ENCODE data around the gene TMEM132C. TPM values are rescaled to one million over a fixed set of nuclear protein-coding genes. Genes with fewer than 3 reads are reported as not detected.

Gene TMEM132C
- total and polyA plus RNA-seq, 2 donors (not counting 3 experiments of a cell fraction or from before 2014, with no cell fraction given) = not detected

DNA sequence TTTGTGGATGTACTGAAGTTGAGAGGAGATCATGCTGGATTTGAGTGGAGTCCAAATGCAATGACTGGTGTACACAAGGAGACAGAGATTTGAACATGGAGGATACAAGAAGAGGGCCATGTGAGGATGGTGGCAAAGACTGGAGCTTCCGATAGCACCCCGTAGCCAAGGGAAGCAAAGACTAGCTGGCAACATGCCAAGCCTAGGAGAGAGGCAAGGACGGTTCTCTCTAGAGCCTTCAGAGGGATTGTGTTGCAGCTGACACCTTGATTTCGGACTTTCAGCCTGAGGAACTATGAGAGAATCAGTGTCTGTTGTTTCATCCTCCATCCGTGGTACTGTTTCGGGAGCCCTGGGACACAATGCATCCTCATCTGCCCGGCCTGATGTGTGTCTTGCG lies 354.3 kb downstream of the TMEM132C start:
- FAIRE-seq (no peak), DNase-seq (ENCODE audit: low read depth, low spot score) (no peak)
- no TSS peak for BruUV-seq (replicated peaks)
- H3K9ac ChIP-seq (replicated peaks; ENCODE audit: extremely low read depth, insufficient read depth, low read length) = no peak overlapping the region
- POLR2A ChIA-PET = no interaction called here
- no peaks in the 10 kb centered on the region for H3K36me3 ChIP-seq (ENCODE audit: control insufficient read depth in 2 of 2, extremely low read depth in 1 of 2, insufficient read depth in 2 of 2, low read length in 2 of 2)
- H3K79me2 ChIP-seq (ENCODE audit: control insufficient read depth, insufficient read depth, low read length) = no peaks in the 10 kb centered on the region
- intact Hi-C loops (cut with micrococcal nuclease) (no loop called here), dilution Hi-C loops (cut with MboI; ENCODE audit: extremely low pct_ligation_motif_present, low sequenced_read_pairs) (no loop called here)
- no peak overlapping the region for H3K4me2 ChIP-seq (ENCODE audit: insufficient read depth, low read length)
- H3K4me3 ChIP-seq (replicated peaks in 1 of 3; ENCODE audit: insufficient read depth in 1 of 3, low read depth in 1 of 3, low read length in 3 of 3) = no peak overlapping the region
- H3K9me3 ChIP-seq (replicated peaks; ENCODE audit: control insufficient read depth, insufficient read depth, low read length) = peaks cover 11% of the 10 kb centered on the region
- no peaks in the 10 kb centered on the region for H4K20me1 ChIP-seq (replicated peaks; ENCODE audit: control insufficient read depth, extremely low read depth, insufficient read depth, low read length)
- TF ChIP-seq, protein P1, sequence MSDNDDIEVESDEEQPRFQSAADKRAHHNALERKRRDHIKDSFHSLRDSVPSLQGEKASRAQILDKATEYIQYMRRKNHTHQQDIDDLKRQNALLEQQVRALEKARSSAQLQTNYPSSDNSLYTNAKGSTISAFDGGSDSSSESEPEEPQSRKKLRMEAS (IDR thresholded peaks at IDR 0.05; ENCODE audit: insufficient read depth, insufficient read length) = no peak
- TF ChIP-seq EZH2 (IDR thresholded peaks at IDR 0.05; ENCODE audit: borderline replicate concordance, low read depth, low read length, severe bottlenecking) (no peak), JUN (IDR thresholded peaks at IDR 0.05; ENCODE audit: borderline replicate concordance, insufficient read depth, insufficient read length, low read depth) (no peak), POLR2AphosphoS5 (IDR thresholded peaks at IDR 0.05; ENCODE audit: insufficient read depth, low read depth, low read length) (no peak), POLR2A (IDR thresholded peaks at IDR 0.05; ENCODE audit: low read depth, low read length) (no peak), FOS (IDR thresholded peaks at IDR 0.05; ENCODE audit: borderline replicate concordance, insufficient read depth, low read length) (no peak), GATA2 (IDR thresholded peaks at IDR 0.05; ENCODE audit: insufficient read depth, insufficient read length, low read depth, low read length) (no peak), MYC (IDR thresholded peaks at IDR 0.05; ENCODE audit: low read depth, low read length) (no peak)
- TF ChIP-seq, protein P2, sequence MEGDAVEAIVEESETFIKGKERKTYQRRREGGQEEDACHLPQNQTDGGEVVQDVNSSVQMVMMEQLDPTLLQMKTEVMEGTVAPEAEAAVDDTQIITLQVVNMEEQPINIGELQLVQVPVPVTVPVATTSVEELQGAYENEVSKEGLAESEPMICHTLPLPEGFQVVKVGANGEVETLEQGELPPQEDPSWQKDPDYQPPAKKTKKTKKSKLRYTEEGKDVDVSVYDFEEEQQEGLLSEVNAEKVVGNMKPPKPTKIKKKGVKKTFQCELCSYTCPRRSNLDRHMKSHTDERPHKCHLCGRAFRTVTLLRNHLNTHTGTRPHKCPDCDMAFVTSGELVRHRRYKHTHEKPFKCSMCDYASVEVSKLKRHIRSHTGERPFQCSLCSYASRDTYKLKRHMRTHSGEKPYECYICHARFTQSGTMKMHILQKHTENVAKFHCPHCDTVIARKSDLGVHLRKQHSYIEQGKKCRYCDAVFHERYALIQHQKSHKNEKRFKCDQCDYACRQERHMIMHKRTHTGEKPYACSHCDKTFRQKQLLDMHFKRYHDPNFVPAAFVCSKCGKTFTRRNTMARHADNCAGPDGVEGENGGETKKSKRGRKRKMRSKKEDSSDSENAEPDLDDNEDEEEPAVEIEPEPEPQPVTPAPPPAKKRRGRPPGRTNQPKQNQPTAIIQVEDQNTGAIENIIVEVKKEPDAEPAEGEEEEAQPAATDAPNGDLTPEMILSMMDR (IDR thresholded peaks at IDR 0.05; ENCODE audit: extremely low read depth in 1 of 2, insufficient read depth in 1 of 2, low read depth in 1 of 2, low read length in 2 of 2) = no peak
- H2AFZ ChIP-seq (ENCODE audit: low read depth, low read length) = no peak overlapping the region
- CTCF ChIA-PET = no interaction called here
- H3K27ac ChIP-seq (ENCODE audit: insufficient read depth, low read depth, low read length) = no peak overlapping the region
- no peaks in the 10 kb centered on the region for H3K9me1 ChIP-seq (replicated peaks; ENCODE audit: control insufficient read depth, extremely low read depth, insufficient read depth, low read length)
- H3K27me3 ChIP-seq (ENCODE audit: control insufficient read depth in 2 of 2, insufficient read depth in 2 of 2, low read length in 2 of 2) = no peaks in the 10 kb centered on the region
- no peaks in the 10 kb centered on the region for H3K4me1 ChIP-seq (ENCODE audit: control insufficient read depth, extremely low read depth, insufficient read depth, low read length)

Measured in endothelial cell of umbilical vein (primary cell).